SK-N-SH treated with all-trans-retinoic acid at 6 μM for 48 hours (cell line): ENCODE measurements around the gene RASA3.

Experiments
- ATAC-seq: fragments of 200-7000 bp; cut with Tn5 transposase; 3 replicates; pipeline ENCODE4 v1.9.1; 2020; ENCODE audit warnings: mild to moderate bottlenecking, moderate library complexity
- ARNTL ChIP-seq: fragments of 450-650 bp; formaldehyde crosslinking; IDR thresholded peaks from 2 replicates; pipeline ENCODE4 v1.5.0; 2020; ENCODE audit warnings: low read depth, mild to moderate bottlenecking, moderate library complexity, borderline replicate concordance
- BACH2 ChIP-seq: fragments of 250-450 bp; sonication (Bioruptor Pico); IDR thresholded peaks from 2 replicates; pipeline ENCODE4 v1.9.0; 2021; ENCODE audit warnings: mild to moderate bottlenecking, borderline replicate concordance
- CREB5 ChIP-seq: fragments of 250-450 bp; sonication (Bioruptor Pico); IDR thresholded peaks from 2 replicates; pipeline ENCODE4 v1.5.1; 2020; ENCODE audit warnings: low read depth, mild to moderate bottlenecking, moderate library complexity
- CSDC2 ChIP-seq: fragments of 250-450 bp; sonication (Bioruptor Pico); IDR thresholded peaks from 2 replicates; pipeline ENCODE4 v1.5.0; 2020; ENCODE audit warnings: mild to moderate bottlenecking, moderate library complexity
- CSRNP3 ChIP-seq: fragments of 250-450 bp; sonication (Bioruptor Pico); IDR thresholded peaks from 2 replicates; pipeline ENCODE4 v1.5.1; 2021; ENCODE audit warnings: mild to moderate bottlenecking, moderate library complexity
- ESRRG ChIP-seq: fragments of 250-450 bp; sonication (Bioruptor Pico); IDR thresholded peaks from 2 replicates; pipeline ENCODE4 v1.6.1; 2021; ENCODE audit warnings: mild to moderate bottlenecking
- GLIS3 ChIP-seq: fragments of 250-450 bp; sonication (Bioruptor Pico); IDR thresholded peaks from 2 replicates; pipeline ENCODE4 v1.5.0; 2020; ENCODE audit warnings: mild to moderate bottlenecking, moderate library complexity
- ISL1 ChIP-seq: fragments of 250-450 bp; sonication (Bioruptor Pico); IDR thresholded peaks from 2 replicates; pipeline ENCODE4 v2.1.2; 2022; ENCODE audit warnings: mild to moderate bottlenecking, moderate library complexity
- OSR1 ChIP-seq: fragments of 250-450 bp; sonication (Bioruptor Pico); IDR thresholded peaks from 2 replicates; pipeline ENCODE4 v1.8.0; 2022; ENCODE audit warnings: moderate library complexity, mild to moderate bottlenecking, inconsistent platforms
- PATZ1 ChIP-seq: fragments of 250-450 bp; sonication (Bioruptor Pico); IDR thresholded peaks from 2 replicates; pipeline ENCODE4 v1.8.0; 2020; ENCODE audit warnings: mild to moderate bottlenecking, moderate library complexity, borderline replicate concordance
- POU6F1 ChIP-seq: fragments of 250-450 bp; sonication (Bioruptor Pico); IDR thresholded peaks from 2 replicates; pipeline ENCODE4 v1.8.0; 2021; ENCODE audit warnings: low read depth, mild to moderate bottlenecking, moderate library complexity, borderline replicate concordance
- PPARA ChIP-seq: fragments of 250-450 bp; sonication (Bioruptor Pico); IDR thresholded peaks from 2 replicates; pipeline ENCODE4 v1.5.0; 2020; ENCODE audit warnings: mild to moderate bottlenecking, borderline replicate concordance
- RARB ChIP-seq: fragments of 250-450 bp; sonication (Bioruptor Pico); IDR thresholded peaks from 2 replicates; pipeline ENCODE4 v1.8.0; 2021; ENCODE audit warnings: mild to moderate bottlenecking, moderate library complexity
- SNAI2 ChIP-seq: fragments of 250-450 bp; sonication (Bioruptor Pico); IDR thresholded peaks from 2 replicates; pipeline ENCODE4 v1.5.0; 2020; ENCODE audit warnings: mild to moderate bottlenecking, moderate library complexity
- TCF4 ChIP-seq: fragments of 250-450 bp; sonication (Bioruptor Pico); IDR thresholded peaks from 2 replicates; pipeline ENCODE4 v1.8.0; 2021; ENCODE audit warnings: mild to moderate bottlenecking, moderate library complexity, borderline replicate concordance
- TOX ChIP-seq: fragments of 250-450 bp; sonication (Bioruptor Pico); IDR thresholded peaks from 2 replicates; pipeline ENCODE4 v1.8.0; 2021; ENCODE audit warnings: mild to moderate bottlenecking, moderate library complexity, borderline replicate concordance
- TSHZ2 ChIP-seq: fragments of 250-450 bp; sonication (Bioruptor Pico); IDR thresholded peaks from 2 replicates; pipeline ENCODE4 v1.5.0; 2020; ENCODE audit warnings: mild to moderate bottlenecking, moderate library complexity
- ZC3H10 ChIP-seq: fragments of 250-450 bp; sonication (Bioruptor Pico); IDR thresholded peaks from 2 replicates; pipeline ENCODE4 v1.5.1; 2021; ENCODE audit warnings: mild to moderate bottlenecking, moderate library complexity
- ZFP3 ChIP-seq: fragments of 250-450 bp; sonication (Bioruptor Pico); IDR thresholded peaks from 2 replicates; pipeline ENCODE4 v1.5.0; 2020; ENCODE audit warnings: mild to moderate bottlenecking, moderate library complexity
- ZFP30 ChIP-seq: fragments of 450-650 bp; formaldehyde crosslinking; IDR thresholded peaks from 2 replicates; pipeline ENCODE4 v1.5.0; 2022; ENCODE audit warnings: mild to moderate bottlenecking, moderate library complexity
- ZNF565 ChIP-seq: fragments of 450-650 bp; formaldehyde crosslinking; conservative IDR thresholded peaks from 2 replicates; pipeline ENCODE4 v1.5.0; 2020; ENCODE audit warnings: low read depth, mild to moderate bottlenecking, moderate library complexity
- ZNF70 ChIP-seq: fragments of 450-650 bp; formaldehyde crosslinking; IDR thresholded peaks from 2 replicates; pipeline ENCODE4 v1.5.0; 2020; ENCODE audit warnings: mild to moderate bottlenecking, moderate library complexity
- ZNF8 ChIP-seq: fragments of 450-650 bp; formaldehyde crosslinking; IDR thresholded peaks from 2 replicates; pipeline ENCODE4 v1.5.0; 2020; ENCODE audit warnings: mild to moderate bottlenecking, moderate library complexity

RASA3 gene

GRCh38 chr13:114047358-114047881 is 85.0 kb downstream of the RASA3 start:
- TF ChIP-seq ARNTL (CRISPR knock-in tag) (no peak), ZC3H10 (no peak), CREB5 (CRISPR knock-in tag) (no peak), ZFP30 (CRISPR knock-in tag) (no peak), PATZ1 (CRISPR knock-in tag) (no peak), CSRNP3 (no peak)
- no peak for ATAC-seq

- ATAC-seq: no peak
- TF ChIP-seq ARNTL (CRISPR knock-in tag) (no peak), ISL1 (CRISPR knock-in tag) (no peak), TCF4 (CRISPR knock-in tag) (no peak), ZFP3 (CRISPR knock-in tag) (no peak), ZNF8 (CRISPR knock-in tag) (no peak), PATZ1 (CRISPR knock-in tag) (no peak), ZNF70 (no peak), ZNF565 (no peak)
These were observed 85.9 kb downstream of the RASA3 start for GRCh38 chr13:114046431-114046975.

GRCh38 chr13:114045113-114045735 is 87.2 kb downstream of the RASA3 start:
- ATAC-seq: no peak

More at GRCh38 chr13:114045113-114045735, 87.2 kb downstream of the RASA3 start:
- TF ChIP-seq ZNF8 (CRISPR knock-in tag): no peak
- no peak for TF ChIP-seq GLIS3 (CRISPR knock-in tag)
- no peak for TF ChIP-seq ISL1 (CRISPR knock-in tag)
- no peak for TF ChIP-seq ZC3H10
- TF ChIP-seq ZNF70: no peak
- no peak for TF ChIP-seq TOX (CRISPR knock-in tag)
- no peak for TF ChIP-seq SNAI2 (CRISPR knock-in tag)
- no peak for TF ChIP-seq ZFP30 (CRISPR knock-in tag)
- no peak for TF ChIP-seq ARNTL (CRISPR knock-in tag)
- TF ChIP-seq RARB: no peak
- TF ChIP-seq BACH2: no peak
- no peak for TF ChIP-seq CSDC2 (CRISPR knock-in tag)
- TF ChIP-seq POU6F1: no peak
- no peak for TF ChIP-seq ESRRG (CRISPR knock-in tag)
- no peak for TF ChIP-seq TSHZ2 (CRISPR knock-in tag)
- no peak for TF ChIP-seq PPARA
- no peak for TF ChIP-seq ZFP3 (CRISPR knock-in tag)
- TF ChIP-seq OSR1 (CRISPR knock-in tag): no peak
- TF ChIP-seq ZNF565: no peak
